HEK293 (cell line): ENCODE data around the gene APBB1.

Experiments
- CTCF ChIA-PET: fragments of 350-600 bp; formaldehyde crosslinking; extraction: SDS; loops from one replicate; lab custom pipeline; 2021; ENCODE audit warnings: antibody characterized with exemption; lab: Yijun Ruan, JAX
- POLR2A ChIA-PET: fragments of 300-600 bp; formaldehyde crosslinking; extraction: SDS; loops from one replicate; lab custom pipeline; 2020; ENCODE audit warnings: antibody characterized with exemption, inconsistent platforms; lab: Yijun Ruan, JAX
- H3K27ac ChIP-seq: fragments of 200-500 bp; sonication (Bioruptor generic); 2 replicates; pipeline ENCODE4 v1.5.1; 2014; ENCODE audit warnings: low read depth, low read length, control low read depth, inconsistent platforms; ENCODE audit errors: extremely low read depth
- H3K36me3 ChIP-seq, 2 experiments: fragments of 200-500 bp in 1 of 2; sonication (Bioruptor generic) in 1 of 2; 1 replicate in 1 of 2; 2 replicates in 1 of 2; pipeline ENCODE4 v1.5.1; 2014 to 2017; ENCODE audit warnings: inconsistent platforms in 2 of 2, low read length in 2 of 2; ENCODE audit not compliant: control insufficient read depth in 2 of 2, insufficient read depth in 1 of 2
- H3K4me1 ChIP-seq: fragments of 200-500 bp; sonication (Bioruptor generic); 2 replicates; pipeline ENCODE4 v1.5.1; 2014; ENCODE audit warnings: mild to moderate bottlenecking, low read length, inconsistent platforms; ENCODE audit not compliant: control insufficient read depth, insufficient read depth
- H3K4me3 ChIP-seq: 2 replicates; pipeline ENCODE4 v1.5.1; 2011; ENCODE audit warnings: low read depth, mild to moderate bottlenecking, control low read depth, low read length, moderate library complexity
- H3K9me3 ChIP-seq: fragments of 200-500 bp; sonication (Bioruptor generic); 2 replicates; pipeline ENCODE4 v1.5.1; 2014; ENCODE audit warnings: low read depth, low read length, inconsistent platforms; ENCODE audit not compliant: control insufficient read depth, insufficient read depth
- CTCF ChIP-seq: fragments of 450-650 bp; formaldehyde crosslinking; IDR thresholded peaks from 2 replicates; pipeline ENCODE4 v1.5.1; 2016; ENCODE audit warnings: missing biosample characterization, missing genetic modification characterization
- ELK4 ChIP-seq: IDR thresholded peaks from 2 replicates; pipeline ENCODE4 v1.6.1; 2011; ENCODE audit warnings: mild to moderate bottlenecking, low read depth, low read length, borderline replicate concordance
- GLI2 ChIP-seq: fragments of 450-650 bp; formaldehyde crosslinking; IDR thresholded peaks from 2 replicates; pipeline ENCODE4; 2017; ENCODE audit warnings: missing biosample characterization, missing genetic modification characterization, low read depth, borderline replicate concordance
- HIC1 ChIP-seq: fragments of 450-650 bp; formaldehyde crosslinking; IDR thresholded peaks from 2 replicates; pipeline ENCODE4 v1.5.1; 2016; ENCODE audit warnings: missing biosample characterization, missing genetic modification characterization
- KLF1 ChIP-seq: fragments of 450-650 bp; formaldehyde crosslinking; IDR thresholded peaks from 2 replicates; pipeline ENCODE4 v1.5.1; 2016; ENCODE audit warnings: missing biosample characterization, missing genetic modification characterization
- KLF8 ChIP-seq: fragments of 450-650 bp; formaldehyde crosslinking; IDR thresholded peaks from 2 replicates; pipeline ENCODE4 v1.5.1; 2016; ENCODE audit warnings: missing biosample characterization, missing genetic modification characterization
- KLF9 ChIP-seq: fragments of 450-650 bp; formaldehyde crosslinking; IDR thresholded peaks from 2 replicates; pipeline ENCODE4 v1.5.1; 2016; ENCODE audit warnings: missing biosample characterization, missing genetic modification characterization, low read depth
- MYNN ChIP-seq: fragments of 450-650 bp; formaldehyde crosslinking; IDR thresholded peaks from 2 replicates; pipeline ENCODE4 v1.5.1; 2016; ENCODE audit warnings: missing biosample characterization, missing genetic modification characterization, borderline replicate concordance
- PBX3 ChIP-seq: sonication (generic); formaldehyde crosslinking; IDR thresholded peaks from 2 replicates; pipeline ENCODE4 v1.8.1; 2022; ENCODE audit warnings: mild to moderate bottlenecking, moderate library complexity, missing genetic modification reagents
- PRDM10 ChIP-seq: fragments of 450-650 bp; formaldehyde crosslinking; IDR thresholded peaks from 2 replicates; pipeline ENCODE4 v1.5.1; 2016; ENCODE audit warnings: missing biosample characterization, missing genetic modification characterization
- REPIN1 ChIP-seq: fragments of 450-650 bp; formaldehyde crosslinking; IDR thresholded peaks from 2 replicates; pipeline ENCODE4 v1.5.1; 2017; ENCODE audit warnings: missing biosample characterization, missing genetic modification characterization, low read depth
- ZBTB49 ChIP-seq: fragments of 450-650 bp; formaldehyde crosslinking; IDR thresholded peaks from 2 replicates; pipeline ENCODE4 v1.5.1; 2016; ENCODE audit warnings: missing biosample characterization, missing genetic modification characterization, low read depth
- ZFP41 ChIP-seq: fragments of 450-650 bp; formaldehyde crosslinking; IDR thresholded peaks from 2 replicates; pipeline ENCODE4 v1.5.1; 2016; ENCODE audit warnings: missing biosample characterization, missing genetic modification characterization, borderline replicate concordance
- ZFP69B ChIP-seq: fragments of 450-650 bp; formaldehyde crosslinking; IDR thresholded peaks from 2 replicates; pipeline ENCODE4 v1.5.1; 2016; ENCODE audit warnings: missing biosample characterization, missing genetic modification characterization
- ZNF292 ChIP-seq: fragments of 450-650 bp; formaldehyde crosslinking; IDR thresholded peaks from 2 replicates; pipeline ENCODE4 v1.5.1; 2016; ENCODE audit warnings: low read depth, missing biosample characterization, missing genetic modification characterization, borderline replicate concordance
- ZNF416 ChIP-seq: fragments of 450-650 bp; formaldehyde crosslinking; IDR thresholded peaks from 2 replicates; pipeline ENCODE4 v1.5.1; 2016; ENCODE audit warnings: missing biosample characterization, missing genetic modification characterization
- ZNF423 ChIP-seq: fragments of 450-650 bp; formaldehyde crosslinking; IDR thresholded peaks from 2 replicates; pipeline ENCODE4 v1.5.1; 2016; ENCODE audit warnings: missing biosample characterization, missing genetic modification characterization
- ZNF426 ChIP-seq: fragments of 450-650 bp; formaldehyde crosslinking; IDR thresholded peaks from 2 replicates; pipeline ENCODE4 v1.5.1; 2017; ENCODE audit warnings: missing biosample characterization, missing genetic modification characterization, mild to moderate bottlenecking, inconsistent platforms, moderate library complexity
- ZNF626 ChIP-seq: fragments of 450-650 bp; sonication (Bioruptor Pico); formaldehyde crosslinking; IDR thresholded peaks from 2 replicates; pipeline ENCODE4 v1.5.1; 2018; ENCODE audit warnings: missing biosample characterization, missing genetic modification characterization, inconsistent platforms
- ZNF843 ChIP-seq: fragments of 450-650 bp; formaldehyde crosslinking; IDR thresholded peaks from 2 replicates; pipeline ENCODE4 v1.5.1; 2016; ENCODE audit warnings: missing biosample characterization, missing genetic modification characterization
- ZSCAN18 ChIP-seq: fragments of 450-650 bp; formaldehyde crosslinking; IDR thresholded peaks from 2 replicates; pipeline ENCODE4 v1.5.1; 2016; ENCODE audit warnings: missing biosample characterization, missing genetic modification characterization

APBB1 gene

GRCh38 chr11:6377902-6378639, 40.8 kb downstream of the APBB1 start (continued):
- TF ChIP-seq PRDM10 (tag by site-specific recombination) (no peak), ELK4 (no peak), ZFP69B (tag by site-specific recombination) (no peak), ZBTB49 (tag by site-specific recombination) (no peak), ZNF426 (tag by site-specific recombination) (no peak), ZSCAN18 (tag by site-specific recombination) (no peak), MYNN (tag by site-specific recombination) (no peak), KLF8 (tag by site-specific recombination) (no peak), KLF1 (no peak), ZNF423 (tag by site-specific recombination) (no peak), GLI2 (tag by site-specific recombination) (no peak), KLF9 (tag by site-specific recombination) (no peak)

- Histone ChIP-seq H3K27ac (no peak overlapping the region), H3K36me3 (no peaks in the 10 kb centered on the region), H3K4me1 (no peaks in the 10 kb centered on the region), H3K4me3 (no peak overlapping the region), H3K9me3 (no peaks in the 10 kb centered on the region)
- ChIA-PET POLR2A (interaction anchor here (1.1 kb wide), 1 partner anchor 18 kb away, joined by 3 read pairs; the partner anchor contains the start of gene SMPD1), CTCF (interaction anchor here (0.6 to 2.5 kb wide), 5 partner anchors 10 to 383 kb away, joined by 3 to 27 read pairs (median 3); no protein-coding TSS in a partner anchor)
- no peak for TF ChIP-seq ZFP41
- no peak for TF ChIP-seq HIC1 (tag by site-specific recombination)
- TF ChIP-seq CTCF (tag by site-specific recombination) = no peak
- no peak for TF ChIP-seq ZNF843 (tag by site-specific recombination)
- no peak for TF ChIP-seq ZNF626
- no peak for TF ChIP-seq PBX3 (CRISPR knock-in tag)
- TF ChIP-seq REPIN1 = no peak
- TF ChIP-seq ZNF292 (tag by site-specific recombination) = no peak
- no peak for TF ChIP-seq ZNF416 (tag by site-specific recombination)
These were observed 47.1 kb downstream of the APBB1 start for GRCh38 chr11:6371825-6372224.
